Measurements from ENCODE around the gene MAMLD1. TPM values are rescaled to one million over a fixed set of nuclear protein-coding genes. Genes with fewer than 3 reads are reported as not detected.

Gene MAMLD1
- polyA plus RNA-seq, 1 donor (not counting 4 experiments of a cell fraction or from before 2014, with no cell fraction given) = 0.98 TPM

DNA sequence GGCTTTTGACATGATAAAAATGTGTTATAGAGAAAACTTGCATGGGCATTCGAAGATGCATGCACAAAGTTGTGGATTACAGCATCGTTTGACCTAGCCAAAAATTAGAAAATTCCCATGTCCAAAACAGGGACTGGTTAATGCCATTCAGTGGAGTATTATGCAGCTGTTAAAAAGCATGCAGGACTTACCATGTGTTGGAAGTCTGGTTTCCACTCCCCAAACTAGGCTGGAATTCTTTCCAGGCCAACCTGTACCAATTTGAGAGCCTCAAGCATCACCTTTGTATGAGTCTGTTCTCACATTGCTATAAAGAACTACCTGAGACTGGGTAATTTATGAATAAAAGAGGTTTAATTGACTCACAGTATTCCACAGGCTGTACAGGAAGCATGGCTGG is 159.4 kb downstream of the MAMLD1 start:
- Histone ChIP-seq H3K9ac (ENCODE audit: control insufficient read depth, extremely low read depth, insufficient read depth, low read length) (no peak overlapping the region), H3K36me3 (ENCODE audit: control insufficient read depth in 2 of 2, extremely low read depth in 1 of 2, insufficient read depth in 2 of 2, low read length in 2 of 2) (no peaks in the 10 kb centered on the region), H3K9me3 (ENCODE audit: control insufficient read depth, low read depth, low read length) (no peaks in the 10 kb centered on the region), H3K9me1 (ENCODE audit: control insufficient read depth, extremely low read depth, insufficient read depth, low read length) (no peaks in the 10 kb centered on the region), H3K4me3 (ENCODE audit: control insufficient read depth in 2 of 3, extremely low read depth in 1 of 3, insufficient read depth in 2 of 3, low read depth in 1 of 3, low read length in 3 of 3) (no peak overlapping the region), H4K20me1 (ENCODE audit: control insufficient read depth, extremely low read depth, insufficient read depth, low read length) (no peaks in the 10 kb centered on the region), H3K4me2 (ENCODE audit: control insufficient read depth, extremely low read depth, insufficient read depth, low read depth, low read length) (no peak overlapping the region), H3K79me2 (ENCODE audit: control insufficient read depth, insufficient read depth, low read length) (no peaks in the 10 kb centered on the region), H3K27ac (ENCODE audit: control insufficient read depth, insufficient read depth, low read length) (no peak overlapping the region), H3K27me3 (ENCODE audit: control insufficient read depth, extremely low read depth, insufficient read depth, low read length) (no peaks in the 10 kb centered on the region), H3K4me1 (ENCODE audit: control insufficient read depth, extremely low read depth, insufficient read depth, low read length) (no peaks in the 10 kb centered on the region), H2AFZ (ENCODE audit: control insufficient read depth, low read length) (no peak overlapping the region)
- dilution Hi-C loops (cut with MboI; ENCODE audit: extremely low pct_ligation_motif_present, low sequenced_read_pairs) = no loop called here
- TF ChIP-seq, protein P1, sequence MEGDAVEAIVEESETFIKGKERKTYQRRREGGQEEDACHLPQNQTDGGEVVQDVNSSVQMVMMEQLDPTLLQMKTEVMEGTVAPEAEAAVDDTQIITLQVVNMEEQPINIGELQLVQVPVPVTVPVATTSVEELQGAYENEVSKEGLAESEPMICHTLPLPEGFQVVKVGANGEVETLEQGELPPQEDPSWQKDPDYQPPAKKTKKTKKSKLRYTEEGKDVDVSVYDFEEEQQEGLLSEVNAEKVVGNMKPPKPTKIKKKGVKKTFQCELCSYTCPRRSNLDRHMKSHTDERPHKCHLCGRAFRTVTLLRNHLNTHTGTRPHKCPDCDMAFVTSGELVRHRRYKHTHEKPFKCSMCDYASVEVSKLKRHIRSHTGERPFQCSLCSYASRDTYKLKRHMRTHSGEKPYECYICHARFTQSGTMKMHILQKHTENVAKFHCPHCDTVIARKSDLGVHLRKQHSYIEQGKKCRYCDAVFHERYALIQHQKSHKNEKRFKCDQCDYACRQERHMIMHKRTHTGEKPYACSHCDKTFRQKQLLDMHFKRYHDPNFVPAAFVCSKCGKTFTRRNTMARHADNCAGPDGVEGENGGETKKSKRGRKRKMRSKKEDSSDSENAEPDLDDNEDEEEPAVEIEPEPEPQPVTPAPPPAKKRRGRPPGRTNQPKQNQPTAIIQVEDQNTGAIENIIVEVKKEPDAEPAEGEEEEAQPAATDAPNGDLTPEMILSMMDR (optimal IDR thresholded peaks at IDR 0.05 in 1 of 3, IDR thresholded peaks at IDR 0.05 in 1 of 3, conservative IDR thresholded peaks at IDR 0.05 in 1 of 3; ENCODE audit: extremely low read depth in 1 of 3, insufficient read depth in 2 of 3, low read length in 3 of 3) = no peak
- no peak for TF ChIP-seq EZH2 (IDR thresholded peaks at IDR 0.05; ENCODE audit: low read length)
- no peak for DNase-seq (ENCODE audit: low read depth, low spot score)
- FAIRE-seq = no peak

DNA sequence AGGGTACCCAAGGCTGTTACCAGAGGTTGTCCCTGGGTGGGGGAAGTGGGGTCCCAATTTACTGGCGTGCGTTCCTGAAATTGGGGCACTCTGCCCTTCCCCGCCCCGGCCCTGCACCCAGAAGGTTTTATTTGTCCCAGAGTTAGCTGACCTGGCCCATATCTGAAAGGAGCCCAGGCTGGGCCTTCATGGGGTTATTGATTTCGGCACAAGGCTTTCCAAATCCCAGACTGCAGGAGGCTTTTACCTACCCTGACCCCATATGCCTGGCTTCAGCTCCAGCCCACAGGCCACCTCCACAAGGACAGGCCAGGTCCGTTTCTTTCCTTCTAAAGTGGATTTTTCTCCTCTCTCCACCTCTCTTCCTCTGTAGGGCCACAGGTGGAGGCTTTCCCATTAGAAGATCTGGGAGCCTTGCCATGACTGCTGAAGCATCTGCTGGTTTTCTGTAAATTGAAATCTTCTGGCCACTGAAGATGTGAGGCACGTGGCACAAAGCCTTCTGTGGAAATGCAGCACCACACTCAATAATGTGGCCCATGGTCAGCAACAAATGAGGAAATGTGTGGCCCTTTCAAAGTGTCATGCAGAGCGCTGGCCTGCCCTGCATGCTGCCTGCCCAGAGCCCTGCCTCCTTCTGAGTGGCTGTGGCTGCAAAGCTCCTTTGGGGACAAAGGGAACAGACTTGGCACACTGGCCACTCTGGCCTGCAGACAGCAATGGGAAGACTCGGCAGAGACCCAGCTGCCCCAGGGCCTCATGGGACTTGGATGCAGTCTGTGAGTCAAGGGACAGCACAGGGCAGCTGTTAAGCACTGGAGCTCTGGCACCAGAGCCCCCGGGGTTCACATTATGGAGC is 162.2 kb downstream of the MAMLD1 start:
- FAIRE-seq (no peak), DNase-seq (ENCODE audit: low read depth, low spot score) (no peak)
- dilution Hi-C loops (cut with MboI; ENCODE audit: extremely low pct_ligation_motif_present, low sequenced_read_pairs) = no loop called here
- no peak overlapping the region for H2AFZ ChIP-seq (ENCODE audit: control insufficient read depth, low read length)
- no peaks in the 10 kb centered on the region for H3K4me1 ChIP-seq (ENCODE audit: control insufficient read depth, extremely low read depth, insufficient read depth, low read length)
- H3K27ac ChIP-seq (ENCODE audit: control insufficient read depth, insufficient read depth, low read length) = no peak overlapping the region
- H3K27me3 ChIP-seq (ENCODE audit: control insufficient read depth, extremely low read depth, insufficient read depth, low read length) = no peaks in the 10 kb centered on the region
- no peaks in the 10 kb centered on the region for H3K9me3 ChIP-seq (ENCODE audit: control insufficient read depth, low read depth, low read length)
- TF ChIP-seq, protein P1 (optimal IDR thresholded peaks at IDR 0.05 in 1 of 3, IDR thresholded peaks at IDR 0.05 in 1 of 3, conservative IDR thresholded peaks at IDR 0.05 in 1 of 3; ENCODE audit: extremely low read depth in 1 of 3, insufficient read depth in 2 of 3, low read length in 3 of 3) = no peak
- no peak for TF ChIP-seq EZH2 (IDR thresholded peaks at IDR 0.05; ENCODE audit: low read length)
- H3K36me3 ChIP-seq (ENCODE audit: control insufficient read depth in 2 of 2, extremely low read depth in 1 of 2, insufficient read depth in 2 of 2, low read length in 2 of 2) = no peaks in the 10 kb centered on the region
- H3K79me2 ChIP-seq (ENCODE audit: control insufficient read depth, insufficient read depth, low read length) = no peaks in the 10 kb centered on the region
- H3K9ac ChIP-seq (ENCODE audit: control insufficient read depth, extremely low read depth, insufficient read depth, low read length) = no peak overlapping the region
- no peaks in the 10 kb centered on the region for H4K20me1 ChIP-seq (ENCODE audit: control insufficient read depth, extremely low read depth, insufficient read depth, low read length)
- H3K4me3 ChIP-seq (ENCODE audit: control insufficient read depth in 2 of 3, extremely low read depth in 1 of 3, insufficient read depth in 2 of 3, low read depth in 1 of 3, low read length in 3 of 3) = no peak overlapping the region
- H3K4me2 ChIP-seq (ENCODE audit: control insufficient read depth, extremely low read depth, insufficient read depth, low read depth, low read length) = no peak overlapping the region
- H3K9me1 ChIP-seq (ENCODE audit: control insufficient read depth, extremely low read depth, insufficient read depth, low read length) = no peaks in the 10 kb centered on the region

Data from keratinocyte (primary cell).